Glutamatergic neuron (in vitro differentiated cells): ENCODE data around the gene PRICKLE2. TPM values are rescaled to one million over a fixed set of nuclear protein-coding genes. Genes with fewer than 3 reads are reported as not detected.

Experiments used
- DNase-seq: peaks from one replicate; pipeline ENCODE4 v3.0.0; 2022
- H3K27ac Mint-ChIP-seq: one replicate; pipeline ENCODE4 v1.8.0; 2020; ENCODE audit warnings: mild to moderate bottlenecking, mixed read lengths, inconsistent platforms; ENCODE audit not compliant: unreplicated experiment
- H3K27me3 Mint-ChIP-seq: one replicate; pipeline ENCODE4 v1.8.0; 2020; ENCODE audit warnings: mild to moderate bottlenecking, moderate library complexity, mixed read lengths, inconsistent platforms; ENCODE audit not compliant: unreplicated experiment
- H3K36me3 Mint-ChIP-seq: one replicate; pipeline ENCODE4 v1.8.0; 2020; ENCODE audit warnings: mild to moderate bottlenecking, mixed read lengths, inconsistent platforms; ENCODE audit not compliant: unreplicated experiment
- H3K4me1 Mint-ChIP-seq: one replicate; pipeline ENCODE4 v1.8.0; 2020; ENCODE audit warnings: mild to moderate bottlenecking, low read depth, mixed read lengths, inconsistent platforms; ENCODE audit not compliant: unreplicated experiment
- H3K4me3 Mint-ChIP-seq: one replicate; pipeline ENCODE4 v1.8.0; 2020; ENCODE audit warnings: mild to moderate bottlenecking, mixed read lengths, inconsistent platforms; ENCODE audit not compliant: unreplicated experiment
- H3K9me3 Mint-ChIP-seq: one replicate; pipeline ENCODE4 v1.8.0; 2020; ENCODE audit warnings: mild to moderate bottlenecking, moderate library complexity, mixed read lengths, inconsistent platforms; ENCODE audit not compliant: unreplicated experiment
- total RNA-seq: library from RNA; stranded (reverse); fragmentation: NEBNext Ultra II Directional; extraction: Animal tissue kit (Norgen Biotek cat#: 25700); gene quantifications from one replicate; pipeline ENCODE4 v1.2.1, GENCODE V29; 2021; ENCODE audit not compliant: unreplicated experiment
- TF ChIP-seq, protein P1 (sequence below): fragments of 200-600 bp; sonication (generic); IDR thresholded peaks from one replicate; pipeline ENCODE4 v1.5.0; 2021; ENCODE audit not compliant: partially characterized antibody, unreplicated experiment

Gene PRICKLE2
- total RNA-seq, 1 donor from 2014 or later: 18.9 TPM

- H3K36me3 Mint-ChIP-seq: no peaks in the 10 kb centered on the region
Observed at GRCh38 chr3:64061628-64062027, 163.6 kb downstream of the PRICKLE2 start.

DNA sequence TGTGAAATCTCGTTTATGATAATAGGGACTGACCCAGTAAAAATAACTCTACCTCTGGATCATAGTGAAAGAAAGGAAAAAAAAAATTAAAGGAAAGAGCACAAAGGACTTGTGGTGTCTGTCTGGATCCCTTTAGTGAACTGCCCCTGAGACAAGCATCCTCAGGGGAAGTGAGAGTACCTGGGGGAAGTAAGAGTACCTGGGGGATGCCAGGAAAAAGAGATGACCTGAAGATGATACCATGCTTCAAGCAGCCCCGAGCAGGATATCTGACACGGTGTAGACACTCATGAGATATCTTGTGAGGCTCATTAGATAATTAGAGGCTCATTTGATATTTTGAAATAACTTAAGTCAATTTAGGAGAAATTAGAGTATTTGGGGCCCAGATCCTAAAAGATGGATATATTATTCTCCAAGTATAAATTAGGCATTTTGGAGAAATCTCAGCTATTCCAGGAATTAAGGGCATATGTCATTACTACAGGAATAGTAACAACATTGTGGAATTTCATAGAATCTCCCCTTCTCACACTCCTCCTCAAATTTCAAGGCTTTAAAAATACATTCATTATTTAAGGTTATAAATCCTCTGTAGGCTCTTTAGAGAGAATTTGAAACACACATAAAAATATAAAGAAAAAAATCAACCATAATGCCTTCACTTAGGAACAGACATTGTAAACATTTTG lies 165.6 kb downstream of the PRICKLE2 start:
- Mint-ChIP-seq H3K4me1 (peaks cover 6% of the 10 kb centered on the region), H3K4me3 (no peak overlapping the region), H3K36me3 (no peaks in the 10 kb centered on the region), H3K27me3 (no peaks in the 10 kb centered on the region), H3K9me3 (no peaks in the 10 kb centered on the region), H3K27ac (no peak overlapping the region)
- TF ChIP-seq, protein P1, sequence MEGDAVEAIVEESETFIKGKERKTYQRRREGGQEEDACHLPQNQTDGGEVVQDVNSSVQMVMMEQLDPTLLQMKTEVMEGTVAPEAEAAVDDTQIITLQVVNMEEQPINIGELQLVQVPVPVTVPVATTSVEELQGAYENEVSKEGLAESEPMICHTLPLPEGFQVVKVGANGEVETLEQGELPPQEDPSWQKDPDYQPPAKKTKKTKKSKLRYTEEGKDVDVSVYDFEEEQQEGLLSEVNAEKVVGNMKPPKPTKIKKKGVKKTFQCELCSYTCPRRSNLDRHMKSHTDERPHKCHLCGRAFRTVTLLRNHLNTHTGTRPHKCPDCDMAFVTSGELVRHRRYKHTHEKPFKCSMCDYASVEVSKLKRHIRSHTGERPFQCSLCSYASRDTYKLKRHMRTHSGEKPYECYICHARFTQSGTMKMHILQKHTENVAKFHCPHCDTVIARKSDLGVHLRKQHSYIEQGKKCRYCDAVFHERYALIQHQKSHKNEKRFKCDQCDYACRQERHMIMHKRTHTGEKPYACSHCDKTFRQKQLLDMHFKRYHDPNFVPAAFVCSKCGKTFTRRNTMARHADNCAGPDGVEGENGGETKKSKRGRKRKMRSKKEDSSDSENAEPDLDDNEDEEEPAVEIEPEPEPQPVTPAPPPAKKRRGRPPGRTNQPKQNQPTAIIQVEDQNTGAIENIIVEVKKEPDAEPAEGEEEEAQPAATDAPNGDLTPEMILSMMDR: no peak
- DNase-seq: no peak

More at GRCh38 chr3:64061628-64062027, 163.6 kb downstream of the PRICKLE2 start:
- no peaks in the 10 kb centered on the region for H3K27me3 Mint-ChIP-seq
- H3K4me3 Mint-ChIP-seq: no peak overlapping the region
- no peak for DNase-seq
- no peaks in the 10 kb centered on the region for H3K9me3 Mint-ChIP-seq
- H3K27ac Mint-ChIP-seq: no peak overlapping the region
- TF ChIP-seq, protein P1: no peak
- H3K4me1 Mint-ChIP-seq: peaks cover 6% of the 10 kb centered on the region

GRCh38 chr3:64058566-64058965 lies 166.7 kb downstream of the PRICKLE2 start:
- H3K9me3 Mint-ChIP-seq: no peaks in the 10 kb centered on the region
- no peak overlapping the region for H3K4me3 Mint-ChIP-seq
- no peaks in the 10 kb centered on the region for H3K36me3 Mint-ChIP-seq
- no peak overlapping the region for H3K27ac Mint-ChIP-seq
- H3K4me1 Mint-ChIP-seq: peaks cover 9% of the 10 kb centered on the region
- DNase-seq: no peak
- H3K27me3 Mint-ChIP-seq: no peaks in the 10 kb centered on the region
- TF ChIP-seq, protein P1: no peak

GRCh38 chr3:64057231-64057630 lies 168.0 kb downstream of the PRICKLE2 start:
- H3K36me3 Mint-ChIP-seq: no peaks in the 10 kb centered on the region
- TF ChIP-seq, protein P1: no peak
- no peaks in the 10 kb centered on the region for H3K27me3 Mint-ChIP-seq
- no peak overlapping the region for H3K27ac Mint-ChIP-seq
- DNase-seq: no peak
- no peaks in the 10 kb centered on the region for H3K9me3 Mint-ChIP-seq
- peaks cover 10% of the 10 kb centered on the region for H3K4me1 Mint-ChIP-seq
- H3K4me3 Mint-ChIP-seq: no peak overlapping the region

- H3K36me3 Mint-ChIP-seq: no peaks in the 10 kb centered on the region
- no peak overlapping the region for H3K27ac Mint-ChIP-seq
- H3K4me1 Mint-ChIP-seq: peaks cover 10% of the 10 kb centered on the region
- H3K27me3 Mint-ChIP-seq: no peaks in the 10 kb centered on the region
- no peak overlapping the region for H3K4me3 Mint-ChIP-seq
- TF ChIP-seq, protein P1: no peak
- H3K9me3 Mint-ChIP-seq: no peaks in the 10 kb centered on the region
- no peak for DNase-seq
Observed at GRCh38 chr3:64056606-64057180, 168.6 kb downstream of the PRICKLE2 start.
